Fibroblast of lung (primary cell): ENCODE data around the gene PHC1. TPM values are rescaled to one million over a fixed set of nuclear protein-coding genes. Genes with fewer than 3 reads are reported as not detected.

ENCODE experiments used
- DNase-seq, 2 donors: peaks; one replicate each; pipeline versions ENCODE4 v3.0.0 to v3.0.0-alpha.2; 2010; ENCODE audit warnings: low read depth in 2 of 2
- H2AFZ ChIP-seq: 2 replicates; pipeline ENCODE4 v1.5.1; 2012; ENCODE audit warnings: low read length, control low read depth, inconsistent platforms
- H3K27ac ChIP-seq: 2 replicates; pipeline ENCODE4 v1.5.1; 2011; ENCODE audit warnings: low read length, control low read depth; ENCODE audit not compliant: insufficient read depth
- H3K27me3 ChIP-seq: 2 replicates; pipeline ENCODE4 v1.5.1; 2011; ENCODE audit warnings: mild to moderate bottlenecking, low read length; ENCODE audit not compliant: control insufficient read depth, insufficient read depth
- H3K36me3 ChIP-seq: 2 replicates; pipeline ENCODE4 v1.5.1; 2011; ENCODE audit warnings: low read length; ENCODE audit not compliant: control insufficient read depth, insufficient read depth
- H3K4me1 ChIP-seq: 2 replicates; pipeline ENCODE4 v1.5.1; 2011; ENCODE audit warnings: low read length; ENCODE audit not compliant: control insufficient read depth, insufficient read depth; ENCODE audit errors: extremely low read depth
- H3K4me2 ChIP-seq: 2 replicates; pipeline ENCODE4 v1.5.1; 2011; ENCODE audit warnings: low read length, control low read depth; ENCODE audit not compliant: insufficient read depth; ENCODE audit errors: extremely low read depth
- H3K4me3 ChIP-seq, 4 experiments: fragments of 200-600 bp in 1 of 4; sonication (generic) in 1 of 4; replicated peaks in 1 of 4; 2 replicates each; pipeline ENCODE4 v1.5.1; 2011 to 2016; ENCODE audit warnings: low read length in 4 of 4, low read depth in 3 of 4, mild to moderate bottlenecking in 3 of 4, control low read depth in 2 of 4, inconsistent platforms in 1 of 4, mixed read lengths in 1 of 4; ENCODE audit not compliant: insufficient read depth in 1 of 4; ENCODE audit errors: control extremely low read depth in 1 of 4
- H3K79me2 ChIP-seq: 2 replicates; pipeline ENCODE4 v1.5.1; 2012; ENCODE audit warnings: mild to moderate bottlenecking, low read length, inconsistent platforms; ENCODE audit not compliant: control insufficient read depth, insufficient read depth
- H3K9ac ChIP-seq: 2 replicates; pipeline ENCODE4 v1.5.1; 2011; ENCODE audit warnings: mild to moderate bottlenecking, low read length, control low read depth; ENCODE audit not compliant: insufficient read depth
- H3K9me3 ChIP-seq: 2 replicates; pipeline ENCODE4 v1.5.1; 2012; ENCODE audit warnings: low read depth, low read length; ENCODE audit not compliant: control insufficient read depth, insufficient read depth
- H4K20me1 ChIP-seq: 2 replicates; pipeline ENCODE4 v1.5.1; 2011; ENCODE audit warnings: low read length; ENCODE audit not compliant: control insufficient read depth, insufficient read depth; ENCODE audit errors: extremely low read depth
- CTCF ChIP-seq, 2 donors: IDR thresholded peaks in 1 of 2; conservative IDR thresholded peaks in 1 of 2; 1 replicate in 1 of 2; 2 replicates in 1 of 2; pipeline ENCODE4 v1.5.1; 2011 to 2012; ENCODE audit warnings: low read length in 2 of 2, control low read depth in 1 of 2, inconsistent platforms in 1 of 2, low read depth in 1 of 2, mild to moderate bottlenecking in 1 of 2
- EZH2 ChIP-seq: IDR thresholded peaks from 2 replicates; pipeline ENCODE4 v1.5.1; 2012; ENCODE audit warnings: low read length, control low read depth, mild to moderate bottlenecking; ENCODE audit errors: missing control alignments
- polyA plus RNA-seq, 2 donors: library from polyadenylated mRNA; depleted of rRNA in 1 of 2; stranded (reverse) in 1 of 2; unstranded in 1 of 2; fragments of >200 nt; gene quantifications; 2 replicates each; pipeline ENCODE4 v1.2.1, GENCODE V29; 2011 to 2012; ENCODE audit warnings: missing spikeins in 1 of 2
- total RNA-seq: library from RNA; depleted of rRNA; stranded (reverse); fragments of >200 nt; gene quantifications from 2 replicates; pipeline ENCODE4 v1.2.1, GENCODE V29; 2014

The PHC1 gene
- total and polyA plus RNA-seq, 2 donors (not counting 1 experiment from before 2014, with no cell fraction given) = 15.2 to 21.4 TPM

DNA sequence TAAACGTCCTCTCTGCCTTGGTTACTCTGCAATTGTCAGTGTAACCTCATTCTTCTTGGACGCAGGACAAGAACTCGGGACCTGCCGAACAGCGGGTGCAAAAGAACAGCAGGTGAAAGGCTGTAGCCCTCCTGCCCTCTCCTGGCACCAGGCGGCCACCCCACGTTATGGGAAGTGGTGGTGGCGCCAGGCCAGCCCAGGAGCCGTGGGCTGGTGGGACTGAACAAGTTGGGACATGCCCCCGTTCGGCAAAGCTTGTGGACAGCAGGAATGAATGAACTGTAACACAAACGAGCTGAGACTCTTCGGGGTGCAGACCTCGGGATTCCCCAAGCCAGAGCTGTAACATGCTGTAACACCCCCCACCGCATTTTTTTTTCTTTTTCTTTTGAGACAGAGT lies 41.8 kb downstream of the PHC1 start:
- no peaks in the 10 kb centered on the region for H3K27me3 ChIP-seq
- H3K4me3 ChIP-seq = no peak overlapping the region
- H3K27ac ChIP-seq = no peak overlapping the region
- H3K79me2 ChIP-seq = no peaks in the 10 kb centered on the region
- no peaks in the 10 kb centered on the region for H3K4me1 ChIP-seq
- TF ChIP-seq EZH2 (no peak), CTCF (conservative IDR thresholded peaks at IDR 0.05 in 1 of 2, IDR thresholded peaks at IDR 0.05 in 1 of 2; ENCODE audit: low read depth in 1 of 2, low read length in 2 of 2) (no peak)
- H4K20me1 ChIP-seq = no peaks in the 10 kb centered on the region
- H3K36me3 ChIP-seq = no peaks in the 10 kb centered on the region
- no peak overlapping the region for H3K9ac ChIP-seq
- no peak for DNase-seq
- H3K9me3 ChIP-seq = no peaks in the 10 kb centered on the region
- no peak overlapping the region for H3K4me2 ChIP-seq
- no peak overlapping the region for H2AFZ ChIP-seq

DNA sequence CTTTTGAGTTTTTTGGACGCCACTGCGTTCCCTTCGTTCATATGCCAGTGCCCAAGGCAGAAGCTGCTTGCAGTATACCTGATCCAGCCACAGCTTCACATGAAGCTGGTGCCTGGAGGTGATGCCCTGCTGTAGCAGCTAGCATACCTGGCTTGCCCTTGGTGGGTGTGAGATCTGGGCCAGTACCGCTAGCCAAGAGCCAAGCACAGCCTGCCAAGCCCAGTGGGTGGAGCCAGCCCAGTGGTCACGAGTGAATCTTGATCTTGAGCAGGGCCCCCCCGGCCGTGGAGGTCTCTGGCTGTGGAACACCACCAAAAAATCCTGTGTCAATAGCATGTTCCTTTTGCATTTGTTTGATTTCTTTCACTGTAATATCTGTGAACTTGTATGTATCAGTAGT lies 42.5 kb downstream of the PHC1 start:
- H3K4me3 ChIP-seq = no peak overlapping the region
- H3K36me3 ChIP-seq = no peaks in the 10 kb centered on the region
- no peaks in the 10 kb centered on the region for H3K27me3 ChIP-seq
- no peaks in the 10 kb centered on the region for H3K4me1 ChIP-seq
- no peak for TF ChIP-seq CTCF (conservative IDR thresholded peaks at IDR 0.05 in 1 of 2, IDR thresholded peaks at IDR 0.05 in 1 of 2; ENCODE audit: low read depth in 1 of 2, low read length in 2 of 2)
- no peak for TF ChIP-seq EZH2
- H3K27ac ChIP-seq = no peak overlapping the region
- H4K20me1 ChIP-seq = no peaks in the 10 kb centered on the region
- H2AFZ ChIP-seq = no peak overlapping the region
- no peak overlapping the region for H3K4me2 ChIP-seq
- DNase-seq = no peak
- no peaks in the 10 kb centered on the region for H3K79me2 ChIP-seq
- no peak overlapping the region for H3K9ac ChIP-seq
- H3K9me3 ChIP-seq = no peaks in the 10 kb centered on the region

DNA sequence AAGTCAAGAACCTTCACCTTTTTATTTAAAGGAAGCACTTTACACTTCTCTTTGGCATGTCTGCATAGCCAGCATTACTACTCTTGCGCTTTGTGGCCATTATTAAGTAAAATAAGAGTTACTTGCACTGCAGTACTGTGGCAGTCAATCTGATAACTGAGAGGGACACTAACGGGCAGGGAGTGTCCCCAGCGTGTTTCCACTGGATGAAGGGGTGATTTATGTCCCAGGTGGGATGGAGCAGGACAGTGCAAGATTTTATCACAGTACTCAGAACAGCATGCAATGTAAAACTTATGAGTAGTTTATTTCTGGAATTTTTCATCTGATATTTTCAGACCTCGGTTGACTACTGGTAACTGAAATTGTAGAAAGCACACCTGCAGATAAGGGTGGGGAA lies 43.3 kb downstream of the PHC1 start:
- Histone ChIP-seq H3K4me3 (no peak overlapping the region), H3K27ac (no peak overlapping the region), H3K4me2 (no peak overlapping the region), H3K9me3 (no peaks in the 10 kb centered on the region), H4K20me1 (no peaks in the 10 kb centered on the region), H3K27me3 (no peaks in the 10 kb centered on the region), H3K36me3 (no peaks in the 10 kb centered on the region), H3K79me2 (no peaks in the 10 kb centered on the region), H3K4me1 (no peaks in the 10 kb centered on the region), H2AFZ (no peak overlapping the region), H3K9ac (no peak overlapping the region)
- no peak for DNase-seq
- TF ChIP-seq EZH2 = no peak
- no peak for TF ChIP-seq CTCF (conservative IDR thresholded peaks at IDR 0.05 in 1 of 2, IDR thresholded peaks at IDR 0.05 in 1 of 2; ENCODE audit: low read depth in 1 of 2, low read length in 2 of 2)
